H9 (cell line): ENCODE results near the gene KCNJ15. TPM values are rescaled to one million over a fixed set of nuclear protein-coding genes. Genes with fewer than 3 reads are reported as not detected.

Source experiments
- DNase-seq: peaks from one replicate; pipeline ENCODE4 v3.0.0-alpha.2; 2017
- H2AFZ ChIP-seq: one replicate; pipeline ENCODE4 v1.6.1; 2013; ENCODE audit warnings: mild to moderate bottlenecking, low read length, control low read depth, moderate library complexity
- H2AK5ac ChIP-seq: 2 replicates; pipeline ENCODE4 v1.6.1; 2013; ENCODE audit warnings: low read length, control low read depth, mixed read lengths; ENCODE audit not compliant: insufficient read length
- H2BK120ac ChIP-seq: one replicate; pipeline ENCODE4 v1.6.1; 2013; ENCODE audit warnings: low read depth, mild to moderate bottlenecking, low read length, control low read depth, inconsistent platforms; ENCODE audit not compliant: poor library complexity, severe bottlenecking
- H2BK12ac ChIP-seq: 2 replicates; pipeline ENCODE4 v1.6.1; 2013; ENCODE audit warnings: low read length, control low read depth, mixed read lengths, low read depth; ENCODE audit not compliant: insufficient read length
- H2BK15ac ChIP-seq: 2 replicates; pipeline ENCODE4 v1.6.1; 2013; ENCODE audit warnings: low read depth, low read length, control low read depth
- H2BK20ac ChIP-seq: one replicate; pipeline ENCODE4 v1.6.1; 2013; ENCODE audit warnings: low read depth, mild to moderate bottlenecking, low read length, control low read depth, inconsistent platforms; ENCODE audit not compliant: poor library complexity, severe bottlenecking
- H2BK5ac ChIP-seq: 2 replicates; pipeline ENCODE4 v1.6.1; 2013; ENCODE audit warnings: low read length, control low read depth, mixed read lengths; ENCODE audit not compliant: insufficient read length
- H3K14ac ChIP-seq: 2 replicates; pipeline ENCODE4 v1.6.1; 2013; ENCODE audit warnings: low read length, control low read depth; ENCODE audit not compliant: insufficient read depth
- H3K18ac ChIP-seq: 2 replicates; pipeline ENCODE4 v1.6.1; 2013; ENCODE audit warnings: low read depth, mild to moderate bottlenecking, mixed read lengths, low read length, control low read depth; ENCODE audit not compliant: insufficient read length
- H3K23ac ChIP-seq: 2 replicates; pipeline ENCODE4 v1.6.1; 2013; ENCODE audit warnings: low read length, control low read depth, mixed read lengths, low read depth; ENCODE audit not compliant: insufficient read length
- H3K23me2 ChIP-seq: 2 replicates; pipeline ENCODE4 v1.6.1; 2013; ENCODE audit warnings: low read depth, mild to moderate bottlenecking, mixed read lengths, low read length, control low read depth; ENCODE audit not compliant: insufficient read length, poor library complexity, severe bottlenecking
- H3K27ac ChIP-seq: 2 replicates; pipeline ENCODE4 v1.5.1; 2013; ENCODE audit warnings: low read length, control low read depth, mixed read lengths, low read depth; ENCODE audit not compliant: insufficient read length
- H3K27me3 ChIP-seq: 2 replicates; pipeline ENCODE4 v1.6.1; 2013; ENCODE audit warnings: low read length, control low read depth, inconsistent platforms; ENCODE audit not compliant: insufficient read depth
- H3K4ac ChIP-seq: 2 replicates; pipeline ENCODE4 v1.6.1; 2013; ENCODE audit warnings: low read depth, mild to moderate bottlenecking, control low read depth, inconsistent platforms, low read length, moderate library complexity
- H3K4me1 ChIP-seq: 2 replicates; pipeline ENCODE4 v1.6.1; 2013; ENCODE audit warnings: low read length, control low read depth, inconsistent platforms; ENCODE audit not compliant: insufficient read depth
- H3K4me2 ChIP-seq: 2 replicates; pipeline ENCODE4 v1.6.1; 2013; ENCODE audit warnings: low read length, control low read depth, mixed read lengths; ENCODE audit not compliant: insufficient read length, insufficient read depth
- H3K56ac ChIP-seq: 2 replicates; pipeline ENCODE4 v1.6.1; 2013; ENCODE audit warnings: low read depth, mild to moderate bottlenecking, mixed read lengths, low read length, control low read depth; ENCODE audit not compliant: insufficient read length
- H3K79me1 ChIP-seq: 2 replicates; pipeline ENCODE4 v1.6.1; 2013; ENCODE audit warnings: low read depth, mild to moderate bottlenecking, moderate library complexity, low read length, control low read depth, inconsistent platforms; ENCODE audit not compliant: insufficient read depth, poor library complexity, severe bottlenecking
- H3K79me2 ChIP-seq: 2 replicates; pipeline ENCODE4 v1.6.1; 2013; ENCODE audit warnings: low read length, control low read depth, inconsistent platforms; ENCODE audit not compliant: insufficient read depth
- H3K9ac ChIP-seq: 2 replicates; pipeline ENCODE4 v1.6.1; 2013; ENCODE audit warnings: low read length, control low read depth, mixed read lengths; ENCODE audit not compliant: insufficient read length; ENCODE audit errors: extremely low read depth
- H3K9me3 ChIP-seq: one replicate; pipeline ENCODE4 v1.6.1; 2013; ENCODE audit warnings: low read depth, low read length, inconsistent platforms; ENCODE audit not compliant: control insufficient read depth
- H3T11ph ChIP-seq: one replicate; pipeline ENCODE4 v1.6.1; 2013; ENCODE audit warnings: mild to moderate bottlenecking, low read length, control low read depth, inconsistent platforms
- H4K20me1 ChIP-seq: one replicate; pipeline ENCODE4 v1.6.1; 2013; ENCODE audit not compliant: control insufficient read depth, insufficient read length, insufficient read depth
- H4K5ac ChIP-seq: 2 replicates; pipeline ENCODE4 v1.6.1; 2013; ENCODE audit warnings: low read depth, mild to moderate bottlenecking, mixed read lengths, low read length, control low read depth; ENCODE audit not compliant: insufficient read length
- H4K8ac ChIP-seq: replicated peaks from 2 replicates; pipeline ENCODE4 v1.6.1; 2013; ENCODE audit warnings: low read length, control low read depth, mixed read lengths, low read depth; ENCODE audit not compliant: insufficient read length
- H4K91ac ChIP-seq: 2 replicates; pipeline ENCODE4 v1.6.1; 2013; ENCODE audit warnings: low read depth, mild to moderate bottlenecking, moderate library complexity, mixed read lengths, low read length, control low read depth; ENCODE audit not compliant: insufficient read length
- H3K27ac Mint-ChIP-seq, 3 experiments: 2 replicates in 2 of 3; 3 replicates in 1 of 3; pipeline ENCODE4 v1.8.0; 2020 to 2021; ENCODE audit warnings: mixed read lengths in 3 of 3, mild to moderate bottlenecking in 1 of 3, moderate library complexity in 1 of 3
- H3K27me3 Mint-ChIP-seq: 2 replicates; pipeline ENCODE4 v1.8.0; 2021; ENCODE audit warnings: low read depth, mild to moderate bottlenecking, moderate library complexity, mixed read lengths
- H3K36me3 Mint-ChIP-seq, 3 experiments: 2 replicates in 2 of 3; 3 replicates in 1 of 3; pipeline ENCODE4 v1.8.0; 2020 to 2021; ENCODE audit warnings: low read depth in 3 of 3, mixed read lengths in 3 of 3; ENCODE audit not compliant: insufficient read depth in 1 of 3
- H3K4me1 Mint-ChIP-seq, 2 experiments: 2 replicates each; pipeline ENCODE4 v1.8.0; 2020; ENCODE audit warnings: mixed read lengths in 2 of 2
- H3K4me3 Mint-ChIP-seq, 2 experiments: 2 replicates in 1 of 2; 3 replicates in 1 of 2; pipeline ENCODE4 v1.8.0; 2020 to 2021; ENCODE audit warnings: mild to moderate bottlenecking in 2 of 2, mixed read lengths in 2 of 2, moderate library complexity in 1 of 2
- H3K9me3 Mint-ChIP-seq, 2 experiments: 2 replicates in 1 of 2; 3 replicates in 1 of 2; pipeline ENCODE4 v1.8.0; 2020; ENCODE audit warnings: mild to moderate bottlenecking in 2 of 2, mixed read lengths in 2 of 2, moderate library complexity in 1 of 2
- CTCF ChIP-seq: fragments of 200-600 bp; sonication (generic); conservative IDR thresholded peaks from 3 replicates; pipeline ENCODE4 v1.8.0; 2021; ENCODE audit warnings: antibody characterized with exemption, mild to moderate bottlenecking
- WGBS: extraction: QIAGEN DNeasy Blood & Tissue Kit; methylation state at CpG from one replicate; pipeline ENCODE4 v1.1.7; 2013; ENCODE audit warnings: missing lambda C conversion rate, low lambda C conversion rate, mixed read lengths; ENCODE audit not compliant: insufficient read length; ENCODE audit errors: extremely low coverage; 5-methylcytosine and 5-hydroxymethylcytosine counted together
- total RNA-seq: library from RNA; stranded (reverse); gene quantifications from 2 replicates; pipeline ENCODE4 v1.2.1, GENCODE V29; 2021

Gene KCNJ15
- total RNA-seq, 1 experiment from 2014 or later: not detected

GRCh38 chr21:38229260-38229877 lies 27.4 kb upstream of the KCNJ15 start:
- Histone ChIP-seq H2BK120ac (no peak overlapping the region), H3K23me2 (no peaks in the 10 kb centered on the region), H3K23ac (no peak overlapping the region), H2AK5ac (no peak overlapping the region), H2BK15ac (no peak overlapping the region), H3K9ac (no peak overlapping the region), H3K4me2 (no peak overlapping the region), H3K9me3 (peaks cover 42% of the 10 kb centered on the region), H3K27ac (no peak overlapping the region), H2BK12ac (no peak overlapping the region), H3K4me1 (no peaks in the 10 kb centered on the region), H3K79me2 (no peaks in the 10 kb centered on the region), H2BK20ac (no peak overlapping the region), H2AFZ (no peak overlapping the region), H4K5ac (no peak overlapping the region), H3K56ac (no peak overlapping the region), H3K4ac (no peak overlapping the region), H4K20me1 (no peaks in the 10 kb centered on the region), H3T11ph (no peak overlapping the region), H2BK5ac (no peak overlapping the region), H3K79me1 (no peaks in the 10 kb centered on the region), H4K8ac (no peak overlapping the region), H3K27me3 (no peaks in the 10 kb centered on the region), H3K18ac (no peak overlapping the region), H4K91ac (no peak overlapping the region), H3K14ac (no peak overlapping the region)
- peaks cover 75 to 83% of the 10 kb centered on the region in 2 experiments for H3K9me3 Mint-ChIP-seq
- H3K4me1 Mint-ChIP-seq: peaks cover 18 to 23% of the 10 kb centered on the region in 2 experiments
- peaks cover 3% of the 10 kb centered on the region for H3K27me3 Mint-ChIP-seq
- no CpG with 5 or more reads among the region's 9 CpGs for WGBS
- no peak for DNase-seq
- H3K4me3 Mint-ChIP-seq: no peak overlapping the region
- TF ChIP-seq CTCF: no peak
- H3K27ac Mint-ChIP-seq: no peak overlapping the region
- H3K36me3 Mint-ChIP-seq: peaks cover 35 to 72% (median 49%) of the 10 kb centered on the region in 3 experiments
